CD4-positive, alpha-beta T cell treated with Interleukin-4 for 4 hours (primary cell): ENCODE results near the gene BLTP3A.
"Not testable (repeated sequence)": the region's sequence is repeated elsewhere in the genome, so short reads cannot be mapped to it uniquely, and the experiment has no call there.

Experiments
- DNase-seq: peaks from one replicate; pipeline ENCODE4 v3.0.0-alpha.2; 2020

Gene BLTP3A

GRCh38 chr6:34791164-34791700, 651 bp upstream of the BLTP3A start:
- DNase-seq = peak; percentile 25

- DNase-seq = peak; percentile 17
Observed at GRCh38 chr6:34792605-34793500, 970 bp downstream of the BLTP3A start.

GRCh38 chr6:34793877-34794276, 2.0 kb downstream of the BLTP3A start:
- no peak for DNase-seq

GRCh38 chr6:34795836-34796425, 4.0 kb downstream of the BLTP3A start:
- no peak for DNase-seq

GRCh38 chr6:34798057-34798456, 6.2 kb downstream of the BLTP3A start:
- DNase-seq = no peak

- DNase-seq = no peak
Observed at GRCh38 chr6:34799547-34799946, 7.7 kb downstream of the BLTP3A start.

GRCh38 chr6:34804543-34804942, 12.7 kb downstream of the BLTP3A start:
- DNase-seq = no peak

- DNase-seq = not testable (repeated sequence)
Observed at GRCh38 chr6:34805074-34805473, 13.2 kb downstream of the BLTP3A start.

GRCh38 chr6:34806738-34807453, 15.0 kb downstream of the BLTP3A start:
- no peak for DNase-seq

- not testable (repeated sequence) for DNase-seq
Observed at GRCh38 chr6:34808473-34808872, 16.6 kb downstream of the BLTP3A start.

GRCh38 chr6:34809419-34809818, 17.5 kb downstream of the BLTP3A start:
- not testable (repeated sequence) for DNase-seq

- DNase-seq = no peak
Observed at GRCh38 chr6:34810017-34810882, 18.4 kb downstream of the BLTP3A start.

- peak; percentile 14 for DNase-seq
Observed at GRCh38 chr6:34810936-34811632, 19.2 kb downstream of the BLTP3A start.

- no peak for DNase-seq
Observed at GRCh38 chr6:34813028-34813713, 21.3 kb downstream of the BLTP3A start.

- no peak for DNase-seq
Observed at GRCh38 chr6:34816635-34817301, 24.9 kb downstream of the BLTP3A start.

GRCh38 chr6:34817446-34817845, 25.6 kb downstream of the BLTP3A start:
- no peak for DNase-seq

- DNase-seq = not testable (repeated sequence)
Observed at GRCh38 chr6:34818872-34819570, 27.1 kb downstream of the BLTP3A start.

- no peak for DNase-seq
Observed at GRCh38 chr6:34819571-34820480, 27.9 kb downstream of the BLTP3A start.

- no peak for DNase-seq
Observed at GRCh38 chr6:34829137-34829536, 37.3 kb downstream of the BLTP3A start.
